ENCODE data around the gene GOSR2.
"Not testable (repeated sequence)": the region's sequence is repeated elsewhere in the genome, so short reads cannot be mapped to it uniquely, and the experiment has no call there.

The GOSR2 gene

GRCh38 chr17:46894476-46895151 lies 28.3 kb upstream of the GOSR2 start:
- no peak for DNase-seq

- DNase-seq, result no peak
Observed at GRCh38 chr17:46895171-46895570, 27.8 kb upstream of the GOSR2 start.

DNA sequence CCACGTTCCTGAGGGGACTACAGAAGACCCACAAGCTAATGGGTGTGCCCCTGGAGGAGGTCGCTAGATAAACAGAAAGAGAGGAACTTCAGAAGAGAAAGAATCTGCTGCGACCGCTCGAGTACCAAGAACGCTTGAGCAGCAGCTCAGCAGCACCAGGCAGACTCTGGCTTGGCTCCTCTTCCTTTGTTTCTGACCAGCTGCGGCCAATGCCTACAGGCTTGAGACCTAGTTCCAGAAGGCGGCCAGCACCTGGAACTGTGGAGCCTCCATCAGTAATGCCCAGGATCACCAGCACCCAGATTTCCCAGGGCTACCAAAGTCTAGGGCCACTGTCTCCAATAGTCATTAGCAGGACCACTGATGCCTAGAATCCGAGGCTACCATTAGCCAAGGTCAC lies 26.0 kb upstream of the GOSR2 start:
- DNase-seq, result no peak

GRCh38 chr17:46898364-46898763 lies 24.6 kb upstream of the GOSR2 start:
- DNase-seq, result no peak

DNA sequence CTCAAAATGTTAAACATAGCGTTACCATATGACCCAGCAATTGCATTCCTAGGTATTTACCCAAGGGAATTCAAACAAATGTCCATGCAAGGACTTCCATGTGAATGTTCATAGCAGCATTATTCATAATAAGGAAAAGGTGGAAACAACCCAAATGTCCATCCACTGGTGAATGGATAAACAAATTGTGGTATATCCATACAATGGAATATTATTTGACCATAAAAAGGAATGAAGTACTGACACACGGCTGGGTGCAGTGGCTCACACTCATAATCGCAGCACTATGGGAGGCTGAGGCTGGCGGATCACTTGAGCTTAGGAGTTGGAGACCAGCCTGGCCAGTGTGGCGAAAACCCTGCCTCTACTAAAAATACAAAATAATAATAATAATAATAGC lies 24.1 kb upstream of the GOSR2 start:
- no peak for DNase-seq

DNA sequence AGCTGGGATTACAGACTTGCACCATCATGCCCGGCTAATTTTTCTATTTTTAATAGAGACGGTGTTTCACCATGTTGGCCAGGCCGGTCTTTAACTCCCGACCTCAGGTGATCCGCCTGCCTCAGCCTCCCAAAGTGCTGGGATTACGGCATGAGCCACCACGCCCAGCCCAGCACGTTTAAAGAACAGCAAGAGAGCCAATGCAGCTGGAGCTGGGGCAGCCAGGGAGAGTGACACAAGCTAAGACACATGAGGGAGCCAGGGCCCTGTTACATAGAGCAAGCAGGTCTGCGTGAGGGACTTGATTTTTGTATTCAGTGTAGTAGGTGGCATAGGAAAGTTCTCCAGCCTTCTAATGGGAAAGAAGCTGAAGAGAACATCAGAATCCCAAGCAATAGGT lies 21.7 kb upstream of the GOSR2 start:
- no peak for DNase-seq

DNA sequence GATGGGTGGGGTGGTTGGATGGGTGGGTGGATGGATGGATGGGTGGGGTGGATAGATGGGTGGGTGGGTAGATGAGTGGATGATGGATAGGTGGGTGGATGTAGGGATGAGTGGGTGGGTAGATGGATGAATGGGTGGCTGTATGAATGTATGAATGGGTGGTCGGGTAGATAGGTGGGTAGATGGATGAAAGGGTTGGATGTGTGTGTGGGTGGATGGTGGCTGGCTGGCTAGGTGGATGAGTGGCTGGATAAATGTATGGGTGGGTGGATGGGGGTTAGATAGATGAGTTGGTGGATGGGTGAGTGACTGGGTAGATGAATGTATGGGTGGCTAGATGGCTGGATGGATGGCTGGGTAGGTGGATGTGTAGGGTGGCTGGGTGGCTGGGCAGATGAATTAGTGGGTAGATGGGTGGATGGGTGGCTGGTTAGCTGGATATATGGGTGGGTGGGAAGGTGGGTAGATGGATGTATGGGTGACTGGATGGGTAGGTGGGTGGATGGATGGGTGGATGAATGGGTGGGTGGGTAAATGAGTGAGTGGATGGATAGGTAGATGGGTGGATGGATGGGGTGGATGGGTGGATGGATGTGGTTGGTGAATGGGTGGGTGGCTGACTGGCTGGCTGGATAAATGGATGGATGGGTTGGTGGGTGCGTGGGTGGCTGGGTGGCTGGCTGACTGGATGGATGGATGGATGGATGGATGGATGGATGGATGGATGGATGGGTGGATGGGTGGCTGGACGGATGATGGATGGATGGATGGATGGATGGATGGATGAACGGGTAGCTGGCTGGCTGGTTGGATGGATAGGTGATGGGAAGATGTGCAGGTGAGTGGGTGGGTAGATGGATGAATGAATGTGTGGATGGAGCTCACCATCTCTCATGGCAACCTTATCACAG lies 18.9 kb upstream of the GOSR2 start:
- DNase-seq, result no peak

DNA sequence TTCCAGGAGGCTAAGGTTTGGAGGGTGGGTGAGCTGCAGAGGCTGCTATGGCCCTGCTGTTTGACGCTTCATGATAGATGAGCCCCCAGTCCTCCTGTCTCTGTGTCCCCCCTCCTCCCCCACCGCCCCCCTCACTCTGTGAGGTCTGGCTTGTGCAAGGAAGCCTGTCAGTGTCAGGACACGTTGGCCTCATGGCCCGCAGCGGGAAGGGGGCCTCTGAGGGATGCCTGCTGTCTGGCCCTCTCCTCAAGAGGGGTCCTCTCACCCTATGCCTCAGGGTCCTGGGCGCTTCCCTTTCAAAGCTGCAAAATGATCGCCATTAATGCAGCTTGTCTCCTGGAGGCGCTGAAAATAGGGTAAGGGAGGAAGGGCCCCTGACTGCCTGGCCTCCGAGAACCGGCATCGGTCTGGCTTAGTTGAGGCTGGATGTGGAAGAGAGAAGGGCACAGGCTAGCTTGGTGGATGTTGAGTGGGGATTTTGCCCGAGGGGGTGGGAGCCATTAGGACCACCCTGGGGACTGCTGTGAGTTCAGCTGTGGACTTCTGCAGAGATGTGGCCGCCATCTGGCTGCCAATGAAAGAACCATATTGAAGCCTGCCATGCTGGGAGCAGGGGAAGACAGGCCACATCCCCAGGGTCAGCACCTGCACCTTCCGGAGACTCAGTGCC lies 14.8 kb upstream of the GOSR2 start:
- no peak for DNase-seq

GRCh38 chr17:46910179-46910927 lies 12.6 kb upstream of the GOSR2 start:
- DNase-seq, result no peak

GRCh38 chr17:46911311-46911710 lies 11.6 kb upstream of the GOSR2 start:
- DNase-seq, result no peak

DNA sequence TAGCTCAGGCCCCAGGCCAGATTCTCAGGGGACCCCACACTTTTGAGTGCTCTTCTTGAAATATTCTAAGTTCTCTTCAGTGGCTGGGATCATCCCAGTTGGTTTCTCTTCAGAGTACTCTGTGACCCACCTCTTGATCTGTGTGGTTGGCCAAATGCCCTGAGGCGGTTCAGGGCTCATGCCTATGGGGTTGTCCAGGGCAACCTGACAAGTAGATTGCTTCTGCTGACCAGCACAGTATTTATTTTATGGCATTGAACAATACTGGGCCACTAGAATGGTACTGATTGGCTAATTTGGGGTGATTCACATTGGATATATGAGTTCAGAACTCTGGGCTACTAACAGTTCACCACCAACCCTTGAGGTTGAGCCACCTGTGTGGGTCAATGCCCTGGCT lies 7.4 kb upstream of the GOSR2 start:
- no peak for DNase-seq

- no peak for DNase-seq
Observed at GRCh38 chr17:46916211-46916610, 6.7 kb upstream of the GOSR2 start.

GRCh38 chr17:46916623-46917022 lies 6.3 kb upstream of the GOSR2 start:
- no peak for DNase-seq

DNA sequence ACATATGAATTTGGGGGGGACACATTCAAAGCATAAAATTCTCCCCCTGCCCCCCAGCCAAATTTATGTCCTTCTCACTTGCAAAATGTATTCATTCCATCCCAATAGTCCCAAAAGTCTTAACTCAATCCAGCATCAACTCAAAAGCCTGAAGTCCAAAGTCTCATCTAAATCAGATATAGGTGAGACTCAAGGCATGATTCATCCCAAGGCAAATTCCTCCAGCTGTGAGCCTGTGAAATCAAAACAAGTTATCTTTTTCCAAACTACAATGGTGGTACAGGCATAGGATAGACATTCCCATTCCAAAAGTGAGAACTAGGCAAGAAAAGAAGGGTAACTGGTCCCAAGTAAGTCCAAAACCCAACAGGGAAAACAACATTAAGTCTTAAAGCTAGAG lies 5.9 kb upstream of the GOSR2 start:
- no peak for DNase-seq

DNA sequence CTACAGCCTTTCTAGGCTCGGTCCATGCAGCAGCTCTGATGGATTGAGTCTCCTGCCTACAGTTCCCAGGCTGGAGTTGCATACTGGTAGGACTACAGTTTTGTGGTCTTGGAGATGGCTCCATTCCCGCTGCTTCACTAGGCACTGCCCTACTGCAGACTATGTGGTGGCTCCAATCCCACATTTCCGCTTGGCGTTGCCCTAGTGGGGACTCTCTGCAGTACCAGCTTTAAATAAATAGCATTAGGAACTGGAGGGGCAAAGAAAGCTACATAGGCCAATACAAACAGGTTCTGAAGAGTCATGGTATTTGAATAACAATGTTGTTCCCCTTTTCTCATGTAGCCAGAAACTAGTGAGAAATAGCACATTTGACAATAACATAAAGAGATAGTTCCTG lies 5.4 kb upstream of the GOSR2 start:
- DNase-seq, result no peak

GRCh38 chr17:46921962-46922361 lies 998 bp upstream of the GOSR2 start:
- not testable (repeated sequence) for DNase-seq

DNA sequence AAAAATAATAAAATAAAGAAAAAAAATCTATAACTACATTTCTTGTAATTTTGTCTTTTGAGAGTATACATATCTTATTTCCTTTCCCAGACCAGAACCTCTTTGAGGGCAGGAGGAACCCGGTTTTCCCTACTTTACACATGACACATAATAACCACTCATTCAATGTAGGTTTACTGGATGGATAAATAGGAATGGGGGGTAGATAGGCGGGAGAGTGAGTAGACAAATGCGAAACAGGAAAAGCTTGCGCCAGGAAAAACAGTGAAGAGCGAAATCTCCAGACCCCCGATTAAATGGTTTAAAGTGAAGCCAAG lies 515 bp upstream of the GOSR2 start:
- no peak for DNase-seq

DNA sequence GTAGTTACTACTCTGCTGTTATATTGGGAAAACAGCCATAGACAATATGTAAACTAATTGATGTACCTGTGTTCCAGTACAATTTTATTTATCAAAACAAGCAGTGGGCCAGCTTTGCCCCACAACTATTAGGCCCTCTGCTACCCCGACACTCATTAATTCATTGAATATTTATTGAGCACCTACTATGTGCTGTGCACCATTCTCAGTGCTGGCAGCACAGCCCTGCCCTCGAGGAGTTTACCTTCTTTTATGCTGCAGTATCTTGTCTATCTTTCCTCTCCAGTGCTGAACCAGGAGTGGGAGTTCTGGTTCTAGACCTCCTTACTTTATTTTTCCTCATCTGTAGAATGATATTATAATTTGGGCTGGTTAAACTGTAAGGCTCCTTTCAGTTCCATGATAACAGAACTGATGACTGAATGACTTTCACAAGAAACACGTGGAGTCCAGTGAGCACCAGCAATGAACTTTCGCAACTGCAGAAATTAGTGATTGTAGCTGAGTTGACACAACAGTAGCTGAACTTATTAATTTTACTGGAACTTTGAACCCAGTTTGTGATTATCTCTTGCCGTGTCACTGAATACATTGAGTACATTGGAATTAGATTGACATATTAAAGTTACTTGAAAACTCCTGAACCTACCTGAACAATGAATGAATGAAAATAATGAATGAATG lies 2.4 kb downstream of the GOSR2 start:
- no peak for DNase-seq

- DNase-seq, result no peak
Observed at GRCh38 chr17:46928467-46929261, 5.7 kb downstream of the GOSR2 start.

DNA sequence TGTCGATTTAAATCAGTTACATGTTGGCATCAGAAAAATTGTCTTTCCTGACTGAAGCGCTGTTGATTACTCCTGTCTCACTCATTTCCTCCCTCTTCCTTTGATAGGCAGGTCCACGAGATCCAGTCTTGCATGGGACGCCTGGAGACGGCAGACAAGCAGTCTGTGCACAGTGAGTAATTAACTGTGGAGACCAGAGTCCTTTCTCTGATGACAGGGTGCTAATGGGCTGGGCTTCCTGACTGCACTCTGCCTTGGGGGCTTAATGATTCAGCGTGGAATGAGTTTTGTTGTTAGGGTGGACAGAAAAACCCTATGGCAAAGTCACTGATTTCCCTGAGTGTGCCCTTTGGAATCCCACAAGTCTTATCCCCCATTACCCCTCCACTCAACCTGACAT lies 6.5 kb downstream of the GOSR2 start:
- DNase-seq, result no peak

DNA sequence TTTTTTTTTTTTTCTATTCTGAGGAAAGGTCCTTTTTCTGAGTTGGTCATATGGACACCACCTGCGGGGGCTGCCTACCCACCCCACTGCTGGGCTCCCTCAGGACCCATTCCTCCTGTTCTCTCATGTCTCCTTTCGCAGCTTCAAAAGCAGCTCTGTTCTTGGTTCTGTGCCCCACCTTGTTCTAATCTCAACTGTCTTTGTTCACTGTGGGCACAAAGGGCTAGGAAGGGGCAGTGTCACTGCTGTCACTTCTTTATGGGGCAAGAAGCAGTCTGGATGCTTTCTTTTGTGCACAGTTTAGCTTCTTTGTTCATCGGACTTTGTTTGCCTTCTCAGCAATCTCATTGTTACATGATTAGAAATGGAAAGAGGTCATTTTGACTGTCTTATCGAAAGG lies 7.1 kb downstream of the GOSR2 start:
- no peak for DNase-seq

DNA sequence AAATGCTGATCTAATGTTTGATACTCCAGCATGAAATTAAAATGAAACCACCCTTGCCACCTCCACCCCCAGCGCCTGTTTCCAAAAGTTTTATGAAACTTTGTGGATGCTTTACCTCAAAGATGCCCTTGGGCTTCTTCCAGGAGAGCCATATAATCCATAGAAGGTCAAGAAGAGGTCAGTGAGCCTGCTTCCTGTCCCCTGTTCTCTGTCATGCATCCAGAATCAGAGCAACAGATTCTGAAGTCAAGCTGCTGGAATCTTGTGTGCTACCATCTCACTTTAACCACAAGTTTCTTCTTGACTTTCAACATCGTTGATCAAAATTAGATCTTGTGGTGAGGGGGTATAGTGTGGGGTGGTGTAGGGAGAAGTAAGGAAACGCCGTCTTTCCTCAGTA lies 8.6 kb downstream of the GOSR2 start:
- no peak for DNase-seq

Data from CD4-positive, alpha-beta T cell treated with Interleukin-4 for 4 hours (primary cell).